ENCODE measurements around the gene TENM4. TPM values are rescaled to one million over a fixed set of nuclear protein-coding genes. Genes with fewer than 3 reads are reported as not detected.

The TENM4 gene
- total RNA-seq, 1 donor from 2014 or later: 2.4 TPM

- no peak for DNase-seq (ENCODE audit: low spot score)
Measured at GRCh38 chr11:79121351-79121750, 319.5 kb downstream of the TENM4 start.

- no peak for DNase-seq (ENCODE audit: low spot score)
Measured at GRCh38 chr11:79119491-79120284, 321.1 kb downstream of the TENM4 start.

GRCh38 chr11:79117488-79117887, 323.3 kb downstream of the TENM4 start:
- no peak for DNase-seq (ENCODE audit: low spot score)

GRCh38 chr11:79116600-79116999, 324.2 kb downstream of the TENM4 start:
- DNase-seq (ENCODE audit: low spot score): no peak

GRCh38 chr11:79113054-79113690, 327.7 kb downstream of the TENM4 start:
- DNase-seq (ENCODE audit: low spot score): no peak

GRCh38 chr11:79110796-79111195, 330.0 kb downstream of the TENM4 start:
- no peak for DNase-seq (ENCODE audit: low spot score)

GRCh38 chr11:79110321-79110720, 330.5 kb downstream of the TENM4 start:
- DNase-seq (ENCODE audit: low spot score): no peak

- DNase-seq (ENCODE audit: low spot score): no peak
Measured at GRCh38 chr11:79108851-79109250, 332.0 kb downstream of the TENM4 start.

- no peak for DNase-seq (ENCODE audit: low spot score)
Measured at GRCh38 chr11:79102840-79103239, 338.0 kb downstream of the TENM4 start.

GRCh38 chr11:79101656-79102055, 339.2 kb downstream of the TENM4 start:
- no peak for DNase-seq (ENCODE audit: low spot score)

GRCh38 chr11:79100093-79100910, 340.5 kb downstream of the TENM4 start:
- peak; percentile 48 for DNase-seq (ENCODE audit: low spot score)

- DNase-seq (ENCODE audit: low spot score): no peak
Measured at GRCh38 chr11:79098146-79098545, 342.7 kb downstream of the TENM4 start.

GRCh38 chr11:79097246-79097875, 343.5 kb downstream of the TENM4 start:
- DNase-seq (ENCODE audit: low spot score): no peak

GRCh38 chr11:79095424-79095823, 345.4 kb downstream of the TENM4 start:
- no peak for DNase-seq (ENCODE audit: low spot score)

GRCh38 chr11:79094616-79095015, 346.2 kb downstream of the TENM4 start:
- DNase-seq (ENCODE audit: low spot score): no peak

GRCh38 chr11:79092791-79093353, 348.0 kb downstream of the TENM4 start:
- DNase-seq (ENCODE audit: low spot score): no peak

- DNase-seq (ENCODE audit: low spot score): no peak
Measured at GRCh38 chr11:79090191-79090705, 350.6 kb downstream of the TENM4 start.

GRCh38 chr11:79089601-79090000, 351.2 kb downstream of the TENM4 start:
- DNase-seq (ENCODE audit: low spot score): no peak

GRCh38 chr11:79088967-79089366, 351.9 kb downstream of the TENM4 start:
- DNase-seq (ENCODE audit: low spot score): no peak

GRCh38 chr11:79087961-79088318, 352.9 kb downstream of the TENM4 start:
- DNase-seq (ENCODE audit: low spot score): no peak

- no peak for DNase-seq (ENCODE audit: low spot score)
Measured at GRCh38 chr11:79087238-79087960, 353.4 kb downstream of the TENM4 start.

All from ureter (tissue), 1 donor.